Parathyroid adenoma (tissue), 2 donors: ENCODE measurements around the gene FXYD1.
"Not testable (repeated sequence)": the region's sequence is repeated elsewhere in the genome, so short reads cannot be mapped to it uniquely, and the experiment has no call there.

Source experiments
- H2AFZ ChIP-seq: fragments of 300-600 bp; sonication (generic); one replicate; pipeline ENCODE4 v1.7.0; 2017; ENCODE audit warnings: antibody characterized with exemption, mild to moderate bottlenecking
- H3K27ac ChIP-seq: fragments of 300-600 bp; sonication (generic); one replicate; pipeline ENCODE4 v1.7.0; 2017
- H3K27me3 ChIP-seq: fragments of 300-600 bp; sonication (generic); one replicate; pipeline ENCODE4 v1.7.0; 2017; ENCODE audit warnings: low read length; ENCODE audit not compliant: control insufficient read depth, insufficient read depth
- H3K36me3 ChIP-seq: fragments of 300-600 bp; sonication (generic); one replicate; pipeline ENCODE4 v1.7.0; 2017; ENCODE audit warnings: low read length; ENCODE audit not compliant: control insufficient read depth, insufficient read depth
- H3K4me1 ChIP-seq: fragments of 300-600 bp; sonication (generic); one replicate; pipeline ENCODE4 v1.7.0; 2017; ENCODE audit warnings: control low read depth
- H3K4me2 ChIP-seq: fragments of 300-600 bp; sonication (generic); one replicate; pipeline ENCODE4 v1.7.0; 2017; ENCODE audit warnings: low read length
- H3K4me3 ChIP-seq: fragments of 300-600 bp; sonication (generic); one replicate; pipeline ENCODE4 v1.7.0; 2017; ENCODE audit warnings: low read depth, low read length
- H3K79me2 ChIP-seq: fragments of 300-600 bp; sonication (generic); one replicate; pipeline ENCODE4 v1.7.0; 2017; ENCODE audit warnings: control low read depth
- H3K9ac ChIP-seq: fragments of 300-600 bp; sonication (generic); one replicate; pipeline ENCODE4 v1.7.0; 2017; ENCODE audit warnings: mild to moderate bottlenecking
- H3K9me3 ChIP-seq: fragments of 300-600 bp; sonication (generic); one replicate; pipeline ENCODE4 v1.7.0; 2017; ENCODE audit warnings: low read length; ENCODE audit not compliant: control insufficient read depth
- TF ChIP-seq, protein P1 (sequence below): fragments of 300-600 bp; sonication (generic); IDR thresholded peaks from one replicate; pipeline ENCODE4 v1.7.0; 2017; ENCODE audit warnings: antibody characterized with exemption, mild to moderate bottlenecking
- donor health status: primary hyperparathyroidism.

Gene FXYD1

DNA sequence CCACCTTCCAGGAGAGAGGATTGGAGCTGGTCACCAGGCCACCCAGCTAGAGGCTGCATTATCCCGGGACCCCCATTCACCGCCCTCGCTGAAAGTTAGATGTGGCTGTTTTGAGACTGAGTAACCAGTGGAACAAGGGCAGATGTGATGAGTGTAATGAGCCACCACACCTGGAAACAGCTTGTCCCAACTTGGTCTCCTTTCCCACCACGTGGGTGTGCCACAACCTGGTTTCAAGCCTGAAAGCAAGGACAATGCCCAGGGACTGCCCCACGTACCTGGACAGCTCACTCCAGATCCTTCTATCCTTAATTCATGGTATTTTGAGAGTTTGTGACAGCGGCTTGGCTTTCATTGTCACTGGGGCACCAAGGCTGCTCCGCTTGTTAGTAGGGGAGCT is 10.8 kb upstream of the FXYD1 start:
- Histone ChIP-seq H3K9me3 (no peaks in the 10 kb centered on the region), H3K9ac (no peak overlapping the region), H3K27me3 (no peaks in the 10 kb centered on the region), H2AFZ (no peak overlapping the region), H3K36me3 (no peaks in the 10 kb centered on the region), H3K4me1 (peaks cover 10% of the 10 kb centered on the region), H3K27ac (no peak overlapping the region), H3K4me2 (no peak overlapping the region), H3K4me3 (no peak overlapping the region), H3K79me2 (no peaks in the 10 kb centered on the region)
- TF ChIP-seq, protein P1, sequence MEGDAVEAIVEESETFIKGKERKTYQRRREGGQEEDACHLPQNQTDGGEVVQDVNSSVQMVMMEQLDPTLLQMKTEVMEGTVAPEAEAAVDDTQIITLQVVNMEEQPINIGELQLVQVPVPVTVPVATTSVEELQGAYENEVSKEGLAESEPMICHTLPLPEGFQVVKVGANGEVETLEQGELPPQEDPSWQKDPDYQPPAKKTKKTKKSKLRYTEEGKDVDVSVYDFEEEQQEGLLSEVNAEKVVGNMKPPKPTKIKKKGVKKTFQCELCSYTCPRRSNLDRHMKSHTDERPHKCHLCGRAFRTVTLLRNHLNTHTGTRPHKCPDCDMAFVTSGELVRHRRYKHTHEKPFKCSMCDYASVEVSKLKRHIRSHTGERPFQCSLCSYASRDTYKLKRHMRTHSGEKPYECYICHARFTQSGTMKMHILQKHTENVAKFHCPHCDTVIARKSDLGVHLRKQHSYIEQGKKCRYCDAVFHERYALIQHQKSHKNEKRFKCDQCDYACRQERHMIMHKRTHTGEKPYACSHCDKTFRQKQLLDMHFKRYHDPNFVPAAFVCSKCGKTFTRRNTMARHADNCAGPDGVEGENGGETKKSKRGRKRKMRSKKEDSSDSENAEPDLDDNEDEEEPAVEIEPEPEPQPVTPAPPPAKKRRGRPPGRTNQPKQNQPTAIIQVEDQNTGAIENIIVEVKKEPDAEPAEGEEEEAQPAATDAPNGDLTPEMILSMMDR, result no peak

DNA sequence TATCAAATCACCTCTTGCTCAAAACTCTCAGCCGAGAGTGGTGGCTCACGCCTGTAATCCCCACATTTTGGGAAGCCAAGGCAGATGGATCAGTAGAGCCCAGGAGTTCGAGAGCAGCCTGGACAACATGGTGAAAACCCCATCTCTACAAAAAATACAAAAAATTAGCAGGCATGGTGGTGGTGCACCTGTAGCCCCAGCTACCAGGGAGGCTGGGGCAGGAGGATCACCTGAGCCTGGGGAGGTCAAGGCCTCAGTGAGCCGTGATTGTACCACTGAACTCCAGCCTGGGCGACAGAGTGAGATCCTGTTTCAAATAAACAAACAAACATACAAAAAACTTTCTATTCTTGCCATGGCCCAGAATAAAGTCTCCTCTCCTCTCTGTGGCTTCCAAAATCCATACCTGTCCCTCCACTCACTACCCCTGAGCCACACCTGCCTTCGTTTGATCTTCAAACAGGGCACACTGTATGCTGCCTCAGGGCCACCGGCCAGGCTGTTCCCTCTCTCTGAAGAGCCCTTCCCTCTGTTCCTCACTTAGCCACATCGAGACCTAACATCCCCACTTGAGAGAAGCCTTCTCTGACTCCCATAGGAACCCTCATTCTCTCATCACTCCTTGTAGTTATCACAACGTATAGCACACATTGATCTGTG is 10.1 kb upstream of the FXYD1 start:
- H3K4me1 ChIP-seq, result peaks cover 10% of the 10 kb centered on the region
- no peak overlapping the region for H3K4me2 ChIP-seq
- H3K27me3 ChIP-seq, result no peaks in the 10 kb centered on the region
- no peaks in the 10 kb centered on the region for H3K79me2 ChIP-seq
- TF ChIP-seq, protein P1, result no peak
- H3K9me3 ChIP-seq, result no peaks in the 10 kb centered on the region
- H3K27ac ChIP-seq, result no peak overlapping the region
- H3K4me3 ChIP-seq, result no peak overlapping the region
- no peaks in the 10 kb centered on the region for H3K36me3 ChIP-seq
- no peak overlapping the region for H3K9ac ChIP-seq
- H2AFZ ChIP-seq, result no peak overlapping the region

DNA sequence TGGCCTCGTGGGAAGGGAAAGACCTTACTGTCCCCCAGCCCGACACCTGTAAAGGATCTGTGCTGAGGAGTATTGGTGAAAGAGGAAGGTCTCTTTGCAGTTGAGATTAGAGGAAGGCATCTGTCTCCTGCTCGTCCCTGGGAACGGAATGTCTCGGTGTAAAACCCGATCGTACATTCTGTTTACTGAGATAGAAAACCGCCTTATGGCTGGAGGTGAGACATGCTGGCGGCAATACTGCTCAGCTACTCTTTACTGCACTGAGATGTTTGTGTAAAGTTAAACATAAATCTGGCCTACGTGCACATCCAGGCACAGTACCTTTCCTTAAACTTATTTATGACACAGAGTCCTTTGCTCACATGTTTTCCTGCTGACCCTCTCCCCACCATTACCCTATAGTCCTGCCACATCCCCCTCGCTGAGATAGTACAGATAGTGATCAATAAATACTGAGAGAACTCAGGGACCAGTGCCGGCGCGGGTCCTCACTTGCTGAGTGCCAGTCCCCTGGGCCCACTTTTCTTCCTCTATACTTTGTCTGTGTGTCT is 8.8 kb upstream of the FXYD1 start:
- H3K27ac ChIP-seq, H3K4me1 ChIP-seq, H3K79me2 ChIP-seq, H3K9me3 ChIP-seq, H2AFZ ChIP-seq, H3K9ac ChIP-seq, H3K4me2 ChIP-seq, H3K4me3 ChIP-seq, H3K36me3 ChIP-seq, H3K27me3 ChIP-seq: not testable (repeated sequence)

DNA sequence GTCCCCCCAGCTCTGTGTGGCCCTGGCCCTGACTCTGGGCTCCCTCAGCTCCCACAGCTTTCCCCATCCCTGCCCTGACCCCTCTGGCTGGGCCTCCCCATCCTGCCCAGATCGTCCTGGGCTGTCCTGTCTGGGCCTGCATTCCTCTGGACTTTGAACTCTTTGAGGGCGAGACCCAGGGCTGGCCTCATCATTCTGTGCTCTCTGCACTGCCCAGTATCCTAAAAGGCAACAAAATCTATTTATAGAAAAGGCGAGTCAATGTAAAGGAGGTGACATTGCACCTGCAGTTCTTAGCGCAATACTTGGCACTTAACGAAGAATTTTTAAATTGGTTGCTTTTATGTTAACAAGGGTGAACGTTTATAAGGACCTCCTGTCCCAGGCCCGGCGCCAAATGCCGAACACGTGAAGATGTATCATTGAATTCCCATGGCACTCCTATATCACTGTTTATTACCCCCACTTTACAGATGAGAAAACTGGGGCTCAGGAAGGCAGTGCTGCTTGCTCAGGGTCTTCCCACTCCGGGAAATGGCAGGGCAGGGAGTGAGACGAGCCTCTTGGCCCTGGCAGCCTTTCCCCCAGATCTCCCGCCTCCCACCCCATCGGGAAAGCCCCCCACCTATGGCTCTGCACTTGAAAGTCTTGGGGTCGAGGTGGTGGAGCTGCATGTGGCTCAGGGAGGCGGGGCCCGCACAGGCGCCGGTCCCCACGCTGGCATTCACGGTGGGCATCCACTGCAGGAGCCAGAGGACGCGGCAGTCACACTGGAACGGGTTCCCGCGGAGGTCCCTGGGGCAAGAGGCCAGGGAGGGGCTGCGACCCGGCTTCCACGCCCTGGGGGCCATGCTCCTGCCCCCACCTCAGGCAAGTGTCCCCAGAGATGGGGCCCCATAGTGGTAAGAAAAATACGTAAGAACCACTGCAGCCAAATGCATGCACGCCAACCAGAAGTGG is 7.6 kb upstream of the FXYD1 start:
- Histone ChIP-seq H3K4me2 (no peak overlapping the region), H3K9me3 (no peaks in the 10 kb centered on the region), H3K36me3 (no peaks in the 10 kb centered on the region), H3K4me1 (no peaks in the 10 kb centered on the region), H2AFZ (no peak overlapping the region), H3K27me3 (no peaks in the 10 kb centered on the region), H3K27ac (no peak overlapping the region), H3K4me3 (no peak overlapping the region), H3K9ac (no peak overlapping the region), H3K79me2 (no peaks in the 10 kb centered on the region)
- TF ChIP-seq, protein P1, result no peak

DNA sequence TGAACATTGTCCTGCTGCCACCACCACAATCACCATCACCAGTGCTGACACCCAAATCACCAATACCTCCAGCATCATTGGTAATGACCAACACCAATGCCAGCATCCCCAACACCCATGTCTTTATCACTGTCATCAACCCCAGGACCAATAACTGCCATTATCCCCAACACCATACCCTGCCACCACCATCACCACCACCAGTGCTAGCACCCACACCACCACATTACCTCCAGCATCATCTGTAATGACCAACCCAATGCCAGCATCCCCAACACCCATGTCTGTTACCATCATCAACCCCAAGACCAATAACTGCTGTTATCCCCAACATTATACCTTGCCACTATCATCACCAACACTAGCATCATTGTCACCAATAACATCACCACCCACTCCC is 6.4 kb upstream of the FXYD1 start:
- no peaks in the 10 kb centered on the region for H3K4me1 ChIP-seq
- no peak overlapping the region for H3K4me3 ChIP-seq
- no peak overlapping the region for H3K27ac ChIP-seq
- no peak overlapping the region for H3K4me2 ChIP-seq
- no peaks in the 10 kb centered on the region for H3K9me3 ChIP-seq
- no peaks in the 10 kb centered on the region for H3K36me3 ChIP-seq
- no peaks in the 10 kb centered on the region for H3K79me2 ChIP-seq
- H2AFZ ChIP-seq, result no peak overlapping the region
- H3K27me3 ChIP-seq, result no peaks in the 10 kb centered on the region
- TF ChIP-seq, protein P1, result no peak
- no peak overlapping the region for H3K9ac ChIP-seq
